ENCODE measurements around the gene PRPF6.

Gene PRPF6

GRCh38 chr20:64052326-64052722, 71.4 kb downstream of the PRPF6 start:
- TF ChIP-seq GATA3 (IDR thresholded peaks at IDR 0.05; ENCODE audit: low read depth, low read length), result no peak
- TF ChIP-seq GATA2 (IDR thresholded peaks at IDR 0.05; ENCODE audit: low read depth, low read length), result no peak

GRCh38 chr20:64052987-64053840, 72.3 kb downstream of the PRPF6 start:
- TF ChIP-seq GATA3 (IDR thresholded peaks at IDR 0.05; ENCODE audit: low read depth, low read length) (no peak), GATA2 (IDR thresholded peaks at IDR 0.05; ENCODE audit: low read depth, low read length) (no peak)

DNA sequence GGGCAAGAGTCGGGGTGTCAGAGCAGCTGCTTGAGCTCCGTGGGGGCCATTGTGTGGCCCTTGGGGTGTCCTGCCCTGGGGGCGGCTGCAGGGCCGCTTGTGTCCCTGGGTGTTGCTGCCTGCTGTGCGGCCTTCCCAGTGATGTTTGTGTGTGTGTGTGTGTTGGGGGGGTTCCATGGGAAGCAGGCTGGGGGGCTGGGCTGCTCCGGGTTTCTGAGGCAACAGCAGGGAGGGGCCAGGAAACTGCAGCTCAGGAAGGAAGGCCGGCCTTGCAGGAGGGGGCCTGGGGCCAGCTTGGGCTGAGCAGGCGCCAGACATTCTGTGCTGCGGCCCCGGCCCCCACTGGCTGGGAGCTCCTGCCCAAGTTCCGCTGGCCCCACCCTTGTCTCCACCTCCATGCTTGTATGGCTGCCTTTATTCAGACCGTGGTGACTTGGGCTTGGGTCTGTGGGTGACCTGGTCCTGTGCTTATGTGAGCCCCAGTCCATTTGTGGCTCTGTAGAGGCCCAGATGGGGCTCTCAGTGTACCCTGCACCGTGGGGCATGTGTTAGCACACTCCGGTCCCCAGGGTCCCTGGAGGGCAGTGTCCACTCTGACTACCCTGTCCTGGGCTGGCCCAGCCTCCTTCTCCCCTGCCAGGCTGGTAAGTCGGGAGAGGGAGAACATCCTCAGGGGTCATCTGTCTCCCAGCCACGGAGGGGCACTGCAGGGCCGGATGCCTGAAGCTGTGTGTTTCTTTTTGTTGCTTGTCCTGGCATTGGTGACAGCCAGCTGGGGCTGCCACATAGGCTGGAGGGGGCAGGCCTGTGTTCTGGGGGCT, 73.1 kb downstream of the PRPF6 start:
- TF ChIP-seq GATA3 (IDR thresholded peaks at IDR 0.05; ENCODE audit: low read depth, low read length) (no peak), GATA2 (IDR thresholded peaks at IDR 0.05; ENCODE audit: low read depth, low read length) (no peak)

DNA sequence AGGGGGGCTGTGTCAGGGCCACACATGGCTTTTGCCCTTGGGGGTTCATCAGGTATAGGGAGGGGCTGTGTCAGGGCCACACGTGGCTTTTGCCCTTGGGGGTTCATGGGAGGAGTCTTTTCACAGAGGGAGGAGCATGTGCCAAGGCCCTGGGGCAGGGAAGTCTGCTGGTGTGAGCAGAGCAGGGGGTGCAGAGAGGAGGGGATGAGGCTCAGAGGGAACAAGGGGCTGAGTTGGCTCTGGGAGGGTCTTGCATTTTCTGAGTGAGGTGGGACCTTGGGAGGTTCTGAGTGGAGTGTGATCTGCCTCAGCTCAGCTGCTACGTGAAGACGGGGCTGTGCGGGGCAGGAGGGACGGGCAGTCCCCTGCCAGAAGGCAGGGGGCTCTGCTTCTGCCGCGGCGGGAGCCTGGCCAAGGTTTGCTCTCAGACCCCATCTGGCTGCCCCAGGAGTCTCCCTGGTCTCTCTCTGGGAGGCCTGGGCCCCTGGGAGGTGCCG, 74.5 kb downstream of the PRPF6 start:
- no peak for TF ChIP-seq GATA3 (IDR thresholded peaks at IDR 0.05; ENCODE audit: low read depth, low read length)
- TF ChIP-seq GATA2 (IDR thresholded peaks at IDR 0.05; ENCODE audit: low read depth, low read length), result no peak

- TF ChIP-seq GATA2 (IDR thresholded peaks at IDR 0.05; ENCODE audit: low read depth, low read length) (no peak), GATA3 (IDR thresholded peaks at IDR 0.05; ENCODE audit: low read depth, low read length) (no peak)
Observed at GRCh38 chr20:64055893-64056638, 75.1 kb downstream of the PRPF6 start.

- TF ChIP-seq GATA3 (IDR thresholded peaks at IDR 0.05; ENCODE audit: low read depth, low read length), result no peak
- no peak for TF ChIP-seq GATA2 (IDR thresholded peaks at IDR 0.05; ENCODE audit: low read depth, low read length)
Observed at GRCh38 chr20:64056639-64056888, 75.6 kb downstream of the PRPF6 start.

DNA sequence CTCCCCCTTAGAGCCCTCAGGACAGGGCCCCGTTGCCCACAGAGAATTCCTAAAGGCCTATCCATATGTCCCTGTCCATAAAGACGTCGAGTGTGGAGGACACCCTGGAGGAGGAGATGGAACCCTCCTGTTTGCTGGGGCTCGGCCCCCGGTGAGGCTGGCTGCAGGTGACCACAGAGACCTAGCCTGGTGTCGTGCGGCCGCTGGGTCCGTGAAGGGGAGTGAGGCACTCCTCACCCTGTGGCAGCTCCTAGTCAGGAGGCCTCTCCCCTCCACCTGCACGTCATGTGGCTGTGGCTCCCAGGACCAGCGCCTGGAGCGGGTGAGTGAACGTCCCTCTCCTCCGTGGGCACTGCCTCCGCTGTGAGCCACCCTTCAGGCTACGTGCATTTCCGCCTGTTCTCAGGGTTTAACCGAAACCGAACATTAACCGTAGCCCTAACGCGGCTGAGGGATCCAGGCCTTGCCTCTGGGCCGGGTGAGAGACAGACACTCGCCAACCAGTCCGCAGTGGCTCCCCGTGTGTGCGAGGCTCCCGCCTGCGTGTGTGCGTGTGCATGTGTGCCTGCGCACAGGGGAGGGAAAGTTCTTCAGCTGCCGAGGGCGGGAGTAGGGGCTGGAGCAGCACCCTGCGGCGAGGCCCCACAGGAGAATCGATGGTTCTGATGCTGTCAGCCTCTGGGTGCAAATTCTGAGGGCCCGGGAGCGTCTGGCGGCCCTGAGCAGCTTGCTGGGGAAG, 76.1 kb downstream of the PRPF6 start:
- no peak for TF ChIP-seq GATA2 (IDR thresholded peaks at IDR 0.05; ENCODE audit: low read depth, low read length)
- TF ChIP-seq GATA3 (IDR thresholded peaks at IDR 0.05; ENCODE audit: low read depth, low read length), result no peak

- no peak for TF ChIP-seq GATA2 (IDR thresholded peaks at IDR 0.05; ENCODE audit: low read depth, low read length)
- TF ChIP-seq GATA3 (IDR thresholded peaks at IDR 0.05; ENCODE audit: low read depth, low read length), result no peak
Observed at GRCh38 chr20:64057628-64058498, 76.9 kb downstream of the PRPF6 start.

DNA sequence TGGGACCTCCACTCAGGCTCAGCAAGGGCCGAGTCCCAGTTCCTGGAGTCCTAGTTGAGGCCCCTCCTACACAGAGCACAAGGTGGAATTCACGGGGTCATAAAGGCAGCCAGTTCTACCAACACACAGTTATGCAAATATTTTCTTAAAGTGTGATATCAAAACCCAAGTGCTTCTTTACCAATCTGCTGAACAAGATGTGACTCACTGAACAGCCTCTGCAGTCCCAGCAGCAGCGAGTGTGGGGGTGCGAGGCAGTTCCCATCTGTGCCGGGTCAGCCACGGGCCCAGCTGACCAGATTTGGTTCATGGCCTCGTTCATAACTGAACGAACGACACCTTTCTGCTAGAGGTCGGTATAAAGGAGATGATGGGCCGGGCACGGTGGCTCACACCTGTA, 77.6 kb downstream of the PRPF6 start:
- TF ChIP-seq GATA3 (IDR thresholded peaks at IDR 0.05; ENCODE audit: low read depth, low read length) (no peak), GATA2 (IDR thresholded peaks at IDR 0.05; ENCODE audit: low read depth, low read length) (no peak)

- TF ChIP-seq GATA2 (IDR thresholded peaks at IDR 0.05; ENCODE audit: low read depth, low read length), result no peak
- no peak for TF ChIP-seq GATA3 (IDR thresholded peaks at IDR 0.05; ENCODE audit: low read depth, low read length)
Observed at GRCh38 chr20:64062276-64062595, 81.3 kb downstream of the PRPF6 start.

DNA sequence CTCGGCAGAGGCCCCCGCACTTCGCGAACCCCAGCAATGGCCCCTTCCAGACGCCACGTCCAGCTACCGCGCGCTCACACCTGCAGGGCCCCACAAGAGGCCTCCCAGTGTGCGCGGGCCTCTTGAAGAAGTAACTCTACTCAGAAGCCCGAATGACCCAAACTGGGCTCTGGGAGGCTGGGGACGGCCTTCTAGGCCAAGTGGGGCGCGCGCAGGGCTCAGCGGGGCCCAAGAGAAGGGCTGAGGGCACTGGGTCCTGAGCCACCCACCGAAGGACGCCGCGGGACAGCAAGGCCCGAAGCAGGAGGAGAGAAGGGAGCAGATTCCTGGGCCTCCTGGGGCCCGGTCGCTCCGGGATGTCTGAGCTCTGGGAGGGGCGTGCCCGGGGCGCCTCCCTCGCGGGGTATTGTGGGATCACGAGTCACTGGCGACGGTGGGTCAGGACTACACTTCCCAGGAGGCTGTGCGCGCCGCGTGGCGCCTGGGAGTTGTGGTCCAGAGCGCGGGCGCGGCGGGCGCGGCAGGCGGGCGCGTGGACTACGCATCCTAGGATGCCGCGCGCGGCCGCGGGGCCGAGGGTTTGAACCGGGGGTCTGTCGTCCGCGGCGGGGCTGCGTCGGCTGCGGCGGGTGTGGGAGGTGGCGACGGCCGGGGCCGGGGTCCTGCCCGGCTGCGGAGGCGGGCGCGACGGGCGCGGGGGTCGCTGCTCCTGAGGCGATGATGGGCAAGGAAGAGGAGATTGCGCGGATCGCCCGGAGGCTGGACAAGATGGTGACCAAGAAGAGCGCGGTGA, 81.9 kb downstream of the PRPF6 start, which contains the start of gene TCEA2:
Gene TCEA2 (plus strand): TSS at position 603 of the 793 bp plus-strand sequence. CDS start 115 bp downstream, at position 718.
- no peak for TF ChIP-seq GATA2 (IDR thresholded peaks at IDR 0.05; ENCODE audit: low read depth, low read length)
- TF ChIP-seq GATA3 (IDR thresholded peaks at IDR 0.05; ENCODE audit: low read depth, low read length), result no peak
